ENCODE results near the gene C1RL. TPM values are rescaled to one million over a fixed set of nuclear protein-coding genes. Genes with fewer than 3 reads are reported as not detected.

C1RL gene
- total RNA-seq, 1 experiment from 2014 or later = 49.8 TPM

DNA sequence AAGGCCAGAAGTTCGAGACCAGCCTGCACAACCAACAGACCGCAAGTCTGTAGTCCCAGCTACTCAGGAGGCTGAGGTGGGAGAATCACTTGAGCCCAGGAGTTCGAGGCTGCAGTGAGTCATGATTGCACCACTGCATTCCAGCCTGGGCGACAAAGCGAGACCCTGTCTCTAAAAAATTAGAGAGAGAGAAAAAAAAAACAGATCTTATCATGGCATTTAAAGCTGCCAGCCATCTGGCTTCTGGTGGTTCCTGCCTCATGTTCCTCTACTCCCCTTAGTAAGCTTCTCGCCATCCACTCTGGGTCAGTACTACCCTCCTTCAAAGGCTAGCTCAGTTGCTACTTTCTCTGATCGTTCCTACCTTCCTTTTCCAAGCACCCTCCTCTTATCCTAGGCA, 37.2 kb upstream of the C1RL start:
- H3K27ac Mint-ChIP-seq (ENCODE audit: low read depth, unreplicated experiment) = peak overlapping the region; percentile 57
- H3K4me1 Mint-ChIP-seq (ENCODE audit: insufficient read depth, unreplicated experiment) = no peaks in the 10 kb centered on the region
- no peak overlapping the region for H3K4me3 Mint-ChIP-seq (ENCODE audit: unreplicated experiment)
- no peak for DNase-seq (ENCODE audit: unreplicated experiment)
- H3K36me3 Mint-ChIP-seq (ENCODE audit: insufficient read depth, unreplicated experiment) = peaks cover 57% of the 10 kb centered on the region
- BruUV-seq (replicated peaks) = no TSS peak
- ChIA-PET POLR2A (interaction anchor here (0.7 to 1.7 kb wide), 2 partner anchors 43 to 202 kb away, joined by 3 read pairs; partner anchors contain the start of gene C12orf57), CTCF (interaction anchor here (0.5 to 8.4 kb wide), 11 partner anchors 8 to 489 kb away, joined by 3 to 102 read pairs (median 5); partner anchors contain the start of genes C1S and PEX5)
- no peaks in the 10 kb centered on the region for H3K27me3 Mint-ChIP-seq (ENCODE audit: insufficient read depth, unreplicated experiment)
- no peaks in the 10 kb centered on the region for H3K9me3 Mint-ChIP-seq (ENCODE audit: unreplicated experiment)
- TF ChIP-seq, protein P1, sequence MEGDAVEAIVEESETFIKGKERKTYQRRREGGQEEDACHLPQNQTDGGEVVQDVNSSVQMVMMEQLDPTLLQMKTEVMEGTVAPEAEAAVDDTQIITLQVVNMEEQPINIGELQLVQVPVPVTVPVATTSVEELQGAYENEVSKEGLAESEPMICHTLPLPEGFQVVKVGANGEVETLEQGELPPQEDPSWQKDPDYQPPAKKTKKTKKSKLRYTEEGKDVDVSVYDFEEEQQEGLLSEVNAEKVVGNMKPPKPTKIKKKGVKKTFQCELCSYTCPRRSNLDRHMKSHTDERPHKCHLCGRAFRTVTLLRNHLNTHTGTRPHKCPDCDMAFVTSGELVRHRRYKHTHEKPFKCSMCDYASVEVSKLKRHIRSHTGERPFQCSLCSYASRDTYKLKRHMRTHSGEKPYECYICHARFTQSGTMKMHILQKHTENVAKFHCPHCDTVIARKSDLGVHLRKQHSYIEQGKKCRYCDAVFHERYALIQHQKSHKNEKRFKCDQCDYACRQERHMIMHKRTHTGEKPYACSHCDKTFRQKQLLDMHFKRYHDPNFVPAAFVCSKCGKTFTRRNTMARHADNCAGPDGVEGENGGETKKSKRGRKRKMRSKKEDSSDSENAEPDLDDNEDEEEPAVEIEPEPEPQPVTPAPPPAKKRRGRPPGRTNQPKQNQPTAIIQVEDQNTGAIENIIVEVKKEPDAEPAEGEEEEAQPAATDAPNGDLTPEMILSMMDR (IDR thresholded peaks at IDR 0.05; ENCODE audit: unreplicated experiment) = no peak
- intact Hi-C loops (cut with micrococcal nuclease) = no loop called here

- Mint-ChIP-seq H3K27ac (ENCODE audit: low read depth, unreplicated experiment) (peak overlapping the region; percentile 57), H3K4me3 (ENCODE audit: unreplicated experiment) (no peak overlapping the region), H3K27me3 (ENCODE audit: insufficient read depth, unreplicated experiment) (no peaks in the 10 kb centered on the region), H3K9me3 (ENCODE audit: unreplicated experiment) (no peaks in the 10 kb centered on the region), H3K36me3 (ENCODE audit: insufficient read depth, unreplicated experiment) (peaks cover 59% of the 10 kb centered on the region), H3K4me1 (ENCODE audit: insufficient read depth, unreplicated experiment) (no peaks in the 10 kb centered on the region)
- CTCF ChIA-PET = interaction anchor here (0.5 to 8.4 kb wide), 15 partner anchors 9 to 551 kb away, joined by 3 to 102 read pairs (median 4); partner anchors contain the start of genes C1RL, C1S and PEX5
- intact Hi-C loops (cut with micrococcal nuclease) = no loop called here
- TF ChIP-seq, protein P1 (IDR thresholded peaks at IDR 0.05; ENCODE audit: unreplicated experiment) = no peak
- DNase-seq (ENCODE audit: unreplicated experiment) = no peak
- POLR2A ChIA-PET = interaction anchor here (0.7 to 1.7 kb wide), 2 partner anchors 43 to 201 kb away, joined by 3 read pairs; partner anchors contain the start of gene C12orf57
- no TSS peak for BruUV-seq (replicated peaks)
These were observed 36.7 kb upstream of the C1RL start for GRCh38 chr12:7145671-7146070.

DNA sequence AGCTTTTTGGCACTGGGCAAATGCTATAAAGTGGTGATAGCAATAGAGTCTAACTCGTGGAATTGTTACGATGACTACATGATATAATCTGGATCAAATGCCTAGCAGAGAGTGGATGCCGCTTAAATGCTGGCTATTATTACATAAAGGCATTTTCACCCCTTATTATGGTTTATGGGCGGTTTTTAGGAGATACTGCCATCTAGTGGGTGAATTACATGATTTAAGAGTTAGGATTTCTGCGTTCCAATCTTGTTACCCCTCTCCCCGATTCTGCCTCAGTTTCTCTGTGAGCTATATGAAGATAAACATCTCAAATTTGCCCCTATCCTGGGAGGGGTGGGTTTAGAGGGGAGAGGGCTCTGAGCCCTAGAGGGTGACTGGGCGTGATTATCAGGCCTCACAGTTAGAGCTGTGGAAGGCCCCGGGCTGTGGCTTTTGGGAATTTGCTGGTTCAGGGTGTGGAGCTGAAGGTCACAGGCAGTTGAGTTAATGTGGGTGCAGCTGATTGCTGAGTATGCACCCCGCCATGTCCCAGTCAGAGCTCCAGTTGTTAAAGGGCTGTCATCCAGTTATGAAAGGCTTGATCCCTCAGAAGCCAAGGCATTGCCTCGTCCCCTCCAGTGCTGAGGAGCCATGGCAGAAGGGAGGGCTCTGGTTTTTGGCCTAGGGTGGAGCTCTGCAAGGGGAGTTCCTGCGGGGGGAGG, 35.6 kb upstream of the C1RL start:
- CTCF ChIA-PET = interaction anchor here (0.5 to 8.4 kb wide), 46 partner anchors 10 to 725 kb away, joined by 3 to 106 read pairs (median 4); partner anchors contain the start of genes C1RL, C1S, PEX5 and ZNF384
- H3K4me3 Mint-ChIP-seq (ENCODE audit: unreplicated experiment) = no peak overlapping the region
- intact Hi-C loops (cut with micrococcal nuclease) = loop anchor here (5.0 kb wide), 1 partner anchor 318 kb away; no protein-coding TSS in a partner anchor
- H3K27me3 Mint-ChIP-seq (ENCODE audit: insufficient read depth, unreplicated experiment) = no peaks in the 10 kb centered on the region
- H3K27ac Mint-ChIP-seq (ENCODE audit: low read depth, unreplicated experiment) = no peak overlapping the region
- TF ChIP-seq, protein P1 (IDR thresholded peaks at IDR 0.05; ENCODE audit: unreplicated experiment) = peak; percentile 44
- H3K9me3 Mint-ChIP-seq (ENCODE audit: unreplicated experiment) = no peaks in the 10 kb centered on the region
- H3K36me3 Mint-ChIP-seq (ENCODE audit: insufficient read depth, unreplicated experiment) = peaks cover 49% of the 10 kb centered on the region
- no peaks in the 10 kb centered on the region for H3K4me1 Mint-ChIP-seq (ENCODE audit: insufficient read depth, unreplicated experiment)
- no TSS peak for BruUV-seq (replicated peaks)
- DNase-seq (ENCODE audit: unreplicated experiment) = peak; percentile 41
- POLR2A ChIA-PET = interaction anchor here (0.7 kb wide), 1 partner anchor 239 kb away, joined by 5 read pairs; no protein-coding TSS in a partner anchor

GRCh38 chr12:7143564-7143963, 34.5 kb upstream of the C1RL start:
- H3K4me3 Mint-ChIP-seq (ENCODE audit: unreplicated experiment) = no peak overlapping the region
- intact Hi-C loops (cut with micrococcal nuclease) = loop anchor here (5.0 kb wide), 1 partner anchor 319 kb away; no protein-coding TSS in a partner anchor
- H3K9me3 Mint-ChIP-seq (ENCODE audit: unreplicated experiment) = no peaks in the 10 kb centered on the region
- DNase-seq (ENCODE audit: unreplicated experiment) = no peak
- H3K36me3 Mint-ChIP-seq (ENCODE audit: insufficient read depth, unreplicated experiment) = peaks cover 52% of the 10 kb centered on the region
- ChIA-PET CTCF (interaction anchor here (0.6 to 8.4 kb wide), 23 partner anchors 9 to 194 kb away, joined by 3 to 106 read pairs (median 4); partner anchors contain the start of genes C1RL, C1S and PEX5), POLR2A (no interaction called here)
- TF ChIP-seq, protein P1 (IDR thresholded peaks at IDR 0.05; ENCODE audit: unreplicated experiment) = no peak
- no peak overlapping the region for H3K27ac Mint-ChIP-seq (ENCODE audit: low read depth, unreplicated experiment)
- no peaks in the 10 kb centered on the region for H3K4me1 Mint-ChIP-seq (ENCODE audit: insufficient read depth, unreplicated experiment)
- no TSS peak for BruUV-seq (replicated peaks)
- H3K27me3 Mint-ChIP-seq (ENCODE audit: insufficient read depth, unreplicated experiment) = no peaks in the 10 kb centered on the region

All from MCF 10A (cell line).